Uterus (tissue), 2 donors: ENCODE results near the gene RNF144A.

Experiments
- CTCF ChIP-seq, 4 experiments: fragments of 200-600 bp in 2 of 4; fragments of 450-650 bp in 2 of 4; sonication (generic) in 2 of 4; IDR thresholded peaks; one replicate each; pipeline ENCODE4 v1.5.1; 2016 to 2019; ENCODE audit warnings: antibody characterized with exemption in 4 of 4, mild to moderate bottlenecking in 2 of 4, moderate library complexity in 1 of 4
- POLR2A ChIP-seq, 2 donors: fragments of 450-650 bp; IDR thresholded peaks; one replicate each; pipeline ENCODE4 v1.6.1; 2016; ENCODE audit warnings: antibody characterized with exemption in 2 of 2, mild to moderate bottlenecking in 1 of 2, moderate library complexity in 1 of 2

- TF ChIP-seq POLR2A (IDR thresholded peaks at IDR 0.05), result no peak
- no peak for TF ChIP-seq CTCF (IDR thresholded peaks at IDR 0.05)
These were observed 114.5 kb downstream of the RNF144A start for GRCh38 chr2:7031547-7032245.
